Neural cell (in vitro differentiated cells): ENCODE results near the gene NRG2. TPM values are rescaled to one million over a fixed set of nuclear protein-coding genes. Genes with fewer than 3 reads are reported as not detected.

Experiments used
- H2AFZ ChIP-seq: fragments of 200-600, 300-800 bp; sonication (generic), shearing (Covaris generic); 2 replicates; pipeline ENCODE4 v1.6.0; 2014; ENCODE audit warnings: low read depth, mild to moderate bottlenecking, antibody characterized with exemption, low read length, moderate library complexity
- H3F3A ChIP-seq: fragments of 200-600 bp; shearing (Covaris generic); 2 replicates; pipeline ENCODE4 v1.6.1; 2016; ENCODE audit warnings: mild to moderate bottlenecking, moderate library complexity, mixed read lengths, antibody characterized with exemption, low read length; ENCODE audit not compliant: insufficient read depth, poor library complexity, severe bottlenecking
- H3K27ac ChIP-seq: fragments of 200-600, 300-800 bp; sonication (generic), shearing (Covaris generic); 2 replicates; pipeline ENCODE4 v1.5.1; 2014; ENCODE audit warnings: mild to moderate bottlenecking, low read length, moderate library complexity
- H3K27me3 ChIP-seq: fragments of 300-800, 200-600 bp; sonication (generic), shearing (Covaris generic); 2 replicates; pipeline ENCODE4 v1.6.0; 2014; ENCODE audit warnings: mild to moderate bottlenecking, low read depth, low read length, moderate library complexity; ENCODE audit not compliant: insufficient read depth
- H3K36me3 ChIP-seq: fragments of 300-800, 200-600 bp; sonication (generic), shearing (Covaris generic); 2 replicates; pipeline ENCODE4 v1.5.1; 2014; ENCODE audit warnings: mild to moderate bottlenecking, antibody characterized with exemption, low read length, moderate library complexity; ENCODE audit not compliant: insufficient read depth
- H3K4me2 ChIP-seq: fragments of 300-800, 200-600 bp; sonication (generic), shearing (Covaris generic); 2 replicates; pipeline ENCODE4 v1.6.0; 2014; ENCODE audit warnings: mild to moderate bottlenecking, low read length
- H3K4me3 ChIP-seq: fragments of 300-800, 200-600 bp; sonication (generic), shearing (Covaris generic); 2 replicates; pipeline ENCODE4 v1.5.1; 2014; ENCODE audit warnings: mild to moderate bottlenecking, low read length, moderate library complexity
- H3K79me2 ChIP-seq: fragments of 200-600 bp; shearing (Covaris generic); replicated peaks from 2 replicates; pipeline ENCODE4 v1.6.0; 2014; ENCODE audit warnings: mild to moderate bottlenecking, low read length, moderate library complexity; ENCODE audit not compliant: insufficient read depth
- H3K9ac ChIP-seq: fragments of 300-800, 200-600 bp; sonication (generic), shearing (Covaris generic); 2 replicates; pipeline ENCODE4 v1.6.1; 2016; ENCODE audit warnings: mild to moderate bottlenecking, low read length, mixed read lengths
- H3K9me2 ChIP-seq: fragments of 200-600 bp; shearing (Covaris generic); 2 replicates; pipeline ENCODE4 v1.6.1; 2016; ENCODE audit warnings: mild to moderate bottlenecking, low read length, mixed read lengths; ENCODE audit not compliant: insufficient read depth
- H3K9me3 ChIP-seq: fragments of 200-600, 300-800 bp; sonication (generic), shearing (Covaris generic); 2 replicates; pipeline ENCODE4 v1.6.1; 2016; ENCODE audit warnings: mild to moderate bottlenecking, mixed run types, low read length, moderate library complexity, mixed read lengths
- H4K20me1 ChIP-seq: fragments of 200-600 bp; shearing (Covaris generic); 2 replicates; pipeline ENCODE4 v1.6.1; 2016; ENCODE audit warnings: mild to moderate bottlenecking, mixed run types; ENCODE audit not compliant: insufficient read depth
- EP300 ChIP-seq: fragments of 450-650 bp; conservative IDR thresholded peaks from 2 replicates; pipeline ENCODE4 v1.6.1; 2014; ENCODE audit warnings: antibody characterized with exemption, mild to moderate bottlenecking, moderate library complexity; ENCODE audit not compliant: poor library complexity, severe bottlenecking
- EZH2 ChIP-seq: fragments of 200-600, 300-800 bp; shearing (Covaris generic), sonication (generic); IDR thresholded peaks from 2 replicates; pipeline ENCODE4 v1.6.1; 2014; ENCODE audit warnings: antibody characterized with exemption, low read length, borderline replicate concordance, mild to moderate bottlenecking; ENCODE audit not compliant: insufficient read depth, poor library complexity, severe bottlenecking
- MXI1 ChIP-seq: fragments of 450-650 bp; conservative IDR thresholded peaks from 2 replicates; pipeline ENCODE4 v1.6.1; 2014; ENCODE audit warnings: antibody characterized with exemption, mild to moderate bottlenecking; ENCODE audit not compliant: poor library complexity, severe bottlenecking
- POLR2AphosphoS5 ChIP-seq: IDR thresholded peaks from 2 replicates; pipeline ENCODE4 v1.6.1; 2012
- RAD21 ChIP-seq: fragments of 450-650 bp; conservative IDR thresholded peaks from 2 replicates; pipeline ENCODE4 v1.6.1; 2014; ENCODE audit warnings: antibody characterized with exemption, mild to moderate bottlenecking, moderate library complexity
- SMC3 ChIP-seq: fragments of 450-650 bp; conservative IDR thresholded peaks from 2 replicates; pipeline ENCODE4 v1.6.1; 2014; ENCODE audit warnings: antibody characterized with exemption, mild to moderate bottlenecking, moderate library complexity; ENCODE audit not compliant: poor library complexity
- TAF1 ChIP-seq: IDR thresholded peaks from 2 replicates; pipeline ENCODE4 v1.6.1; 2012; ENCODE audit warnings: low read depth
- polyA plus RNA-seq: library from polyadenylated mRNA; depleted of rRNA; stranded (reverse); fragments of >200 nt; gene quantifications from 2 replicates; pipeline ENCODE4 v1.2.3, GENCODE V29; 2014
- TF ChIP-seq, protein P1 (sequence below): fragments of 450-650 bp; IDR thresholded peaks from 2 replicates; pipeline ENCODE4 v1.5.1; 2014; ENCODE audit warnings: antibody characterized with exemption, mild to moderate bottlenecking, moderate library complexity; ENCODE audit not compliant: poor library complexity, severe bottlenecking
- TF ChIP-seq, protein P2 (sequence below): IDR thresholded peaks from 2 replicates; pipeline ENCODE4 v1.6.1; 2012; ENCODE audit warnings: borderline replicate concordance

NRG2 gene
- polyA plus RNA-seq, 1 donor from 2014 or later = 5.4 TPM

DNA sequence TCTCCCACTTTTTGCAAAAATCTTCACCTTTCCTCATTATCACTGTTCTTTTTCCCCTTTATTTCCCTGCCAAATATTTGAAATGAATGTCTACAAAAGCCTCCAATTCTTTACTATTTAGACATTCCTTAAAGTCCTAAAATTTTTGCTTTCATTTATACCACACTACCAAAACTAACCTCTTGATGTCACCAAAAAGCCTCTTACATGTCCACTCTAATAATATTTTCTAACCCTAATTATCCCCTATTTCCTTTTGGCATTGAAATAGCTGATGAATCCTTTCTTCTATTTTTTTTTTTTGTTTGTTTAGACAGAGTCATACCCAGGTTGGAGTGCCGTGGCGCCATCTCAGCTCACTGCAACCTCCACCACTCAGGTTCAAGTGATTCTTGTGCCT, 32.3 kb upstream of the NRG2 start:
- no peaks in the 10 kb centered on the region for H3F3A ChIP-seq
- H3K9me2 ChIP-seq = no peaks in the 10 kb centered on the region
- no peak overlapping the region for H3K27ac ChIP-seq
- H3K4me3 ChIP-seq = no peak overlapping the region
- TF ChIP-seq, protein P1, sequence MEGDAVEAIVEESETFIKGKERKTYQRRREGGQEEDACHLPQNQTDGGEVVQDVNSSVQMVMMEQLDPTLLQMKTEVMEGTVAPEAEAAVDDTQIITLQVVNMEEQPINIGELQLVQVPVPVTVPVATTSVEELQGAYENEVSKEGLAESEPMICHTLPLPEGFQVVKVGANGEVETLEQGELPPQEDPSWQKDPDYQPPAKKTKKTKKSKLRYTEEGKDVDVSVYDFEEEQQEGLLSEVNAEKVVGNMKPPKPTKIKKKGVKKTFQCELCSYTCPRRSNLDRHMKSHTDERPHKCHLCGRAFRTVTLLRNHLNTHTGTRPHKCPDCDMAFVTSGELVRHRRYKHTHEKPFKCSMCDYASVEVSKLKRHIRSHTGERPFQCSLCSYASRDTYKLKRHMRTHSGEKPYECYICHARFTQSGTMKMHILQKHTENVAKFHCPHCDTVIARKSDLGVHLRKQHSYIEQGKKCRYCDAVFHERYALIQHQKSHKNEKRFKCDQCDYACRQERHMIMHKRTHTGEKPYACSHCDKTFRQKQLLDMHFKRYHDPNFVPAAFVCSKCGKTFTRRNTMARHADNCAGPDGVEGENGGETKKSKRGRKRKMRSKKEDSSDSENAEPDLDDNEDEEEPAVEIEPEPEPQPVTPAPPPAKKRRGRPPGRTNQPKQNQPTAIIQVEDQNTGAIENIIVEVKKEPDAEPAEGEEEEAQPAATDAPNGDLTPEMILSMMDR = no peak
- TF ChIP-seq TAF1 = no peak
- no peak for TF ChIP-seq SMC3
- TF ChIP-seq EZH2 = no peak
- TF ChIP-seq EP300 = no peak
- TF ChIP-seq, protein P2, sequence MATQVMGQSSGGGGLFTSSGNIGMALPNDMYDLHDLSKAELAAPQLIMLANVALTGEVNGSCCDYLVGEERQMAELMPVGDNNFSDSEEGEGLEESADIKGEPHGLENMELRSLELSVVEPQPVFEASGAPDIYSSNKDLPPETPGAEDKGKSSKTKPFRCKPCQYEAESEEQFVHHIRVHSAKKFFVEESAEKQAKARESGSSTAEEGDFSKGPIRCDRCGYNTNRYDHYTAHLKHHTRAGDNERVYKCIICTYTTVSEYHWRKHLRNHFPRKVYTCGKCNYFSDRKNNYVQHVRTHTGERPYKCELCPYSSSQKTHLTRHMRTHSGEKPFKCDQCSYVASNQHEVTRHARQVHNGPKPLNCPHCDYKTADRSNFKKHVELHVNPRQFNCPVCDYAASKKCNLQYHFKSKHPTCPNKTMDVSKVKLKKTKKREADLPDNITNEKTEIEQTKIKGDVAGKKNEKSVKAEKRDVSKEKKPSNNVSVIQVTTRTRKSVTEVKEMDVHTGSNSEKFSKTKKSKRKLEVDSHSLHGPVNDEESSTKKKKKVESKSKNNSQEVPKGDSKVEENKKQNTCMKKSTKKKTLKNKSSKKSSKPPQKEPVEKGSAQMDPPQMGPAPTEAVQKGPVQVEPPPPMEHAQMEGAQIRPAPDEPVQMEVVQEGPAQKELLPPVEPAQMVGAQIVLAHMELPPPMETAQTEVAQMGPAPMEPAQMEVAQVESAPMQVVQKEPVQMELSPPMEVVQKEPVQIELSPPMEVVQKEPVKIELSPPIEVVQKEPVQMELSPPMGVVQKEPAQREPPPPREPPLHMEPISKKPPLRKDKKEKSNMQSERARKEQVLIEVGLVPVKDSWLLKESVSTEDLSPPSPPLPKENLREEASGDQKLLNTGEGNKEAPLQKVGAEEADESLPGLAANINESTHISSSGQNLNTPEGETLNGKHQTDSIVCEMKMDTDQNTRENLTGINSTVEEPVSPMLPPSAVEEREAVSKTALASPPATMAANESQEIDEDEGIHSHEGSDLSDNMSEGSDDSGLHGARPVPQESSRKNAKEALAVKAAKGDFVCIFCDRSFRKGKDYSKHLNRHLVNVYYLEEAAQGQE = no peak
- TF ChIP-seq POLR2AphosphoS5 = no peak
- TF ChIP-seq MXI1 = no peak
- TF ChIP-seq RAD21 = no peak
- no peaks in the 10 kb centered on the region for H3K9me3 ChIP-seq
- no peak overlapping the region for H3K4me2 ChIP-seq
- H3K27me3 ChIP-seq = peaks cover 16% of the 10 kb centered on the region
- H4K20me1 ChIP-seq = no peaks in the 10 kb centered on the region
- no peak overlapping the region for H2AFZ ChIP-seq
- H3K79me2 ChIP-seq = no peaks in the 10 kb centered on the region
- no peak overlapping the region for H3K9ac ChIP-seq
- H3K36me3 ChIP-seq = no peaks in the 10 kb centered on the region

DNA sequence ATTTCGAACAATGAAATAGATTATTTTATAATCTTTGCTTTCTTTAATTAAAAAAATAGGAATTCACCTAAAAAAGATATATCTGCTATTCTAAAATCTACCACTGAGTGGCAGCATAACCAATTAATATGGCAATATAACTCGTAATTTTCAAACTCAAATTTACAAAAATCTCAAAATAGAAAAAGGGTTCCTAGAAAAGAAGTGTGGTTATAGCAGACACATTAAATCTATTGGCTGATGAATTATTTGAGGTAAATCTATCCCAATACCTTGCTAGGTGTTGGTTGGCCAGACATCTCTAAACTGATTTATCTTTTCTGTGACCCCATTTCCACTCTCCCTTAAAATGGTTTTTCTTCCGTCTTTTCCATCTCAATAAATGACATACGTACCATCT, 30.2 kb upstream of the NRG2 start:
- Histone ChIP-seq H3F3A (no peaks in the 10 kb centered on the region), H3K4me2 (no peak overlapping the region), H3K79me2 (no peaks in the 10 kb centered on the region), H3K36me3 (no peaks in the 10 kb centered on the region), H3K9ac (no peak overlapping the region), H3K4me3 (no peak overlapping the region), H3K27me3 (peaks cover 29% of the 10 kb centered on the region), H3K9me2 (no peaks in the 10 kb centered on the region), H4K20me1 (no peaks in the 10 kb centered on the region), H3K9me3 (no peaks in the 10 kb centered on the region), H2AFZ (no peak overlapping the region), H3K27ac (no peak overlapping the region)
- TF ChIP-seq RAD21 (peak; percentile 75), SMC3 (peak; percentile 86), TAF1 (no peak)
- TF ChIP-seq, protein P1 = peak; percentile 78
